Subcutaneous adipose tissue (tissue), 4 donors: ENCODE results near the gene FNBP1. TPM values are rescaled to one million over a fixed set of nuclear protein-coding genes. Genes with fewer than 3 reads are reported as not detected.

Experiments
- CTCF ChIP-seq: fragments of 450-650 bp; IDR thresholded peaks from one replicate; pipeline ENCODE4 v1.5.1; 2016; ENCODE audit warnings: low read depth, mild to moderate bottlenecking, control low read depth, antibody characterized with exemption, moderate library complexity
- small RNA-seq: library from RNA; depleted of rRNA; stranded (forward); fragments of <200 nt; gene quantifications from one replicate; pipeline ENCODE3, GENCODE V24; 2016
- total RNA-seq, 4 donors: library from RNA; depleted of rRNA; stranded (reverse); fragments of >200 nt; gene quantifications; one replicate each; pipeline ENCODE4 v1.1.0, GENCODE V29; 2016

Gene FNBP1
- total RNA-seq, 4 donors from 2014 or later = 34.1 to 68.6 (median 50.7) TPM

- TF ChIP-seq CTCF = no peak
Observed at GRCh38 chr9:129845373-129845772, 197.6 kb downstream of the FNBP1 start.

GRCh38 chr9:129841071-129841470 lies 201.9 kb downstream of the FNBP1 start:
- TF ChIP-seq CTCF = no peak

- TF ChIP-seq CTCF = no peak
Observed at GRCh38 chr9:129840034-129840433, 203.0 kb downstream of the FNBP1 start.

- no peak for TF ChIP-seq CTCF
Observed at GRCh38 chr9:129839324-129840023, 203.5 kb downstream of the FNBP1 start.

GRCh38 chr9:129838707-129839259 lies 204.2 kb downstream of the FNBP1 start:
- no peak for TF ChIP-seq CTCF

Small RNA genes within 50 kb of the gene (small RNA-seq; reads per million reads assigned to genes)
- not detected for gene MIR6855

Other genes with a start within 250 kb of the FNBP1 start
- 10 to 100 TPM; 15.8 to 32.3 (median 28.0) TPM for gene TOR1B, start 240.0 kb downstream of the FNBP1 start, total RNA-seq
- gene TOR1A, start 219.1 kb downstream of the FNBP1 start, total RNA-seq = 10 to 100 TPM; 33.7 to 61.4 (median 47.2) TPM
- 100 to 1,000 TPM in 1 of 4 donors, 10 to 100 TPM in 3; 37.8 to 105 (median 50.9) TPM for gene C9orf78, start 207.9 kb downstream of the FNBP1 start, total RNA-seq
- gene USP20, start 207.7 kb downstream of the FNBP1 start, total RNA-seq = 10 to 100 TPM; 12.1 to 23.7 (median 19.8) TPM
- gene GPR107, start 10.7 kb upstream of the FNBP1 start, total RNA-seq = 10 to 100 TPM; 20.7 to 27.7 (median 25.6) TPM
- 1 to 10 TPM in 2 of 4 donors, under 1 TPM in 2; 0.19 to 4.4 (median 1.8) TPM for gene NCS1, start 129.2 kb upstream of the FNBP1 start, total RNA-seq
- gene HMCN2, start 222.6 kb upstream of the FNBP1 start, total RNA-seq = 1 to 10 TPM in 3 of 4 donors, under 1 TPM in 1; 0.68 to 9.2 (median 4.7) TPM